ENCODE results near the gene KNDC1.

The KNDC1 gene

DNA sequence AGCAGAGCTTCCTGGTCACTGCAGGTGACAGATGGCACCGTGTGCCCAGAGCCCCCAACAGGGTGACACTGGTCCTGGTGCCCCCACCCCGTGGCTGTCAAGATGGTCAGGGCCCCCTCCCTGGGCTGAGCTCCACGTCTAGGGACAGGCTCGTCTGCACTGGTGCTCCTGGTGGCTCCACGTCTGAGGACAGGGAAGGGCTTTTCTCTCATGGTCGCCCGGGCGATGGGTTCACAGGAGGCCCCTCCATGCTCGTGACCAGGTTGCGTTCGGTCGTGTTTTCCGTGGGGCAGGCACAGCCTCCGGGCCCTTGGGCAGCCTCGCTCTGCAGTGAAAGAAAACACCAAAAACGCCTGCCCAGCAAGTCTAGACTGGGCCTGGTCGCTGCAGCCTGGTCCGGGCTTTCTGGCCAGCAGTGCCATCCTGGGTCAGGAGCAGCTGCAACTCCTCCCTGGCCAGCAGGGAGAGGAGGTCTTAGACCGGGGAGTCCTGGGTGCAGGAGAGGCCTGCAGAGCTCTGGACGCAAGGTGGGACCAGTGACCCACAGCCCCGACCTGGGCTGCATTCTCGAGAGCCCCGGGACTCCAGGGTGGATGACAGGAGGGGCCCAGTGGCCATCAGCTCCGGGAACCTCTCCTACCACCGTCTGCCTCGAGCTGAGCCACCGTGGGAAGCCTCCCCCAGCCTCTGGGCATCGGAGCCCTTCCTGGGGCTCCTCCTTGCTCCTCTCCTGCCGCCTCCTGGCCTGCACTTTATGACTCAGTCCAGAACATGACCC lies 42.1 kb downstream of the KNDC1 start:
- Histone ChIP-seq H3K4me3 (ENCODE audit: low read length) (no peak overlapping the region), H3K9me3 (ENCODE audit: insufficient read depth, low read length) (no peaks in the 10 kb centered on the region), H3K4me1 (ENCODE audit: low read length) (no peaks in the 10 kb centered on the region), H3K27me3 (ENCODE audit: low read depth, low read length) (no peaks in the 10 kb centered on the region), H3K9ac (ENCODE audit: low read length) (no peak overlapping the region), H3K79me2 (ENCODE audit: low read length) (no peaks in the 10 kb centered on the region), H3K36me3 (replicated peaks; ENCODE audit: low read depth, low read length) (no peaks in the 10 kb centered on the region), H2AFZ (ENCODE audit: low read depth, low read length) (no peak overlapping the region), H3K27ac (ENCODE audit: low read length) (no peak overlapping the region), H3K4me2 (ENCODE audit: low read length) (no peak overlapping the region), H4K20me1 (ENCODE audit: insufficient read depth, low read length) (no peaks in the 10 kb centered on the region)
- TF ChIP-seq, protein P1, sequence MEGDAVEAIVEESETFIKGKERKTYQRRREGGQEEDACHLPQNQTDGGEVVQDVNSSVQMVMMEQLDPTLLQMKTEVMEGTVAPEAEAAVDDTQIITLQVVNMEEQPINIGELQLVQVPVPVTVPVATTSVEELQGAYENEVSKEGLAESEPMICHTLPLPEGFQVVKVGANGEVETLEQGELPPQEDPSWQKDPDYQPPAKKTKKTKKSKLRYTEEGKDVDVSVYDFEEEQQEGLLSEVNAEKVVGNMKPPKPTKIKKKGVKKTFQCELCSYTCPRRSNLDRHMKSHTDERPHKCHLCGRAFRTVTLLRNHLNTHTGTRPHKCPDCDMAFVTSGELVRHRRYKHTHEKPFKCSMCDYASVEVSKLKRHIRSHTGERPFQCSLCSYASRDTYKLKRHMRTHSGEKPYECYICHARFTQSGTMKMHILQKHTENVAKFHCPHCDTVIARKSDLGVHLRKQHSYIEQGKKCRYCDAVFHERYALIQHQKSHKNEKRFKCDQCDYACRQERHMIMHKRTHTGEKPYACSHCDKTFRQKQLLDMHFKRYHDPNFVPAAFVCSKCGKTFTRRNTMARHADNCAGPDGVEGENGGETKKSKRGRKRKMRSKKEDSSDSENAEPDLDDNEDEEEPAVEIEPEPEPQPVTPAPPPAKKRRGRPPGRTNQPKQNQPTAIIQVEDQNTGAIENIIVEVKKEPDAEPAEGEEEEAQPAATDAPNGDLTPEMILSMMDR (IDR thresholded peaks at IDR 0.05; ENCODE audit: low read depth, low read length), result no peak
- TF ChIP-seq EZH2phosphoT487 (IDR thresholded peaks at IDR 0.05; ENCODE audit: low read depth), result no peak

DNA sequence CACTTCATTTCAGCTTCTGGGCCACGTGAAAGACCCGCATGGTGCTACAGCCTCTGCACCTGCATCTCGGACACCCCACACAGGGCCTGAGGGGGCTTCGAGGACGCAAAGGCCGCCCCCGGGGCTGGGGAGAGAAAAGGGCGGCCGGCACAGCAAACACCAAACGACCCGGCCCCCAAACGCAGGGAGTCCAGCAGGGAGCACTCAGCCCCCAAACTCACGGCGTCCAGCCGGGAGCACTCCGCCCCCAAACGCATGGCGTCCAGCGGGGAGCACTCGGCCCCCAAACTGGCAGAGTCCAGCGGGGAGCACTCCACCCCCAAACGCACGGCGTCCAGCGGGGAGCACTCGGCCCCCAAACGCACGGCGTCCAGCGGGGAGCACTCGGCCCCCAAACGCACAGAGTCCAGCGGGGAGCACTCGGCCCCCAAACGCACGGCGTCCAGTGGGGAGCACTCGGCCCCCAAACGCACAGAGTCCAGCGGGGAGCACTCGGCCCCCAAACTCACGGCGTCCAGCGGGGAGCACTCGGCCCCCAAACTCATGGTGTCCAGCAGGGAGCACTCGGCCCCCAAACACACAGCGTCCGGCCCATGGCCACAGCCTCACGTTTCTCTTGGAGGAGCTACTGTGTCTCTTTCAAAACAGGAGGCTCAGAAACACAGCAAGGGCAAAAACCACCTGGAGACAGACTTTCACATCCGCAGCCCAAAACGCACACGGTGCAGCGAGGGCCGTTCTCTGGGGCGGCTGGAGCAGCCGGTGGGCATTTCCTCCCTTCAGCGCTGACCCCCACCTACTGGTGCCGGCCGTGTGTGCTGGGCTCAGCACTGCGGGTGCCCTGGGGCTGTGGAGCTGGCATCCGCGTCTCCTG lies 43.0 kb downstream of the KNDC1 start:
- Histone ChIP-seq H3K4me3 (ENCODE audit: low read length) (no peak overlapping the region), H3K9me3 (ENCODE audit: insufficient read depth, low read length) (no peaks in the 10 kb centered on the region), H4K20me1 (ENCODE audit: insufficient read depth, low read length) (no peaks in the 10 kb centered on the region), H3K4me2 (ENCODE audit: low read length) (no peak overlapping the region), H2AFZ (ENCODE audit: low read depth, low read length) (no peak overlapping the region), H3K4me1 (ENCODE audit: low read length) (no peaks in the 10 kb centered on the region), H3K27me3 (ENCODE audit: low read depth, low read length) (no peaks in the 10 kb centered on the region), H3K27ac (ENCODE audit: low read length) (no peak overlapping the region), H3K79me2 (ENCODE audit: low read length) (no peaks in the 10 kb centered on the region), H3K36me3 (replicated peaks; ENCODE audit: low read depth, low read length) (no peaks in the 10 kb centered on the region), H3K9ac (ENCODE audit: low read length) (no peak overlapping the region)
- TF ChIP-seq, protein P1 (IDR thresholded peaks at IDR 0.05; ENCODE audit: low read depth, low read length), result no peak
- TF ChIP-seq EZH2phosphoT487 (IDR thresholded peaks at IDR 0.05; ENCODE audit: low read depth), result no peak

DNA sequence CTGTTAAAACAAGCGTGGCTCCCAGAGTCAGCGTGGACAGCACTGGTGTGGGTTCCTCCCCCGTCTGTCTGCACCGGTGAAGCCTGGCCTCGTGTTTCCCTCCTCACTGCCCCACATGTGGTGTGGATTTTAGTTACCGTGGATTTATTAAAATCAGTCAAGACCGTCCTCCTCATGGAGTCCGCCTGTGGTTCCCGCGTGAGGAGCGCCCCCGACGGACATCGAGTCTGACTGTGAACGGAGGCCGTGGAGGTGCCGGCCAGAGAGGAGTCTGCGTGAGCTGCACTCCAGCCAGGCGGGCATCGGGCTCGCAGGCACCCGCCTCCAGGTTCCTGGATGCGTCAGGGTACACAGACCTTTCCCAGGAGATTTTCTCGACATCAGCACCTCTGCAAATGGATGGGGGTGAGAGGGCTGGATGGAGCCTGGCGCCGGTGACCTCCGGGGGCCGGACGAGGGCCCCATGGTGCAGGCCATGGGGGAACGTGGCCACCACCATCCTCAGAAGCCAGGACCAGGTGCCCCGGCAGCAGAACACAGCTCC lies 43.7 kb downstream of the KNDC1 start:
- Histone ChIP-seq H3K9ac (ENCODE audit: low read length) (no peak overlapping the region), H4K20me1 (ENCODE audit: insufficient read depth, low read length) (no peaks in the 10 kb centered on the region), H3K79me2 (ENCODE audit: low read length) (no peaks in the 10 kb centered on the region), H3K4me3 (ENCODE audit: low read length) (no peak overlapping the region), H3K36me3 (replicated peaks; ENCODE audit: low read depth, low read length) (no peaks in the 10 kb centered on the region), H3K27ac (ENCODE audit: low read length) (no peak overlapping the region), H3K4me2 (ENCODE audit: low read length) (no peak overlapping the region), H3K4me1 (ENCODE audit: low read length) (no peaks in the 10 kb centered on the region), H2AFZ (ENCODE audit: low read depth, low read length) (no peak overlapping the region), H3K9me3 (ENCODE audit: insufficient read depth, low read length) (no peaks in the 10 kb centered on the region), H3K27me3 (ENCODE audit: low read depth, low read length) (no peaks in the 10 kb centered on the region)
- no peak for TF ChIP-seq EZH2phosphoT487 (IDR thresholded peaks at IDR 0.05; ENCODE audit: low read depth)
- TF ChIP-seq, protein P1 (IDR thresholded peaks at IDR 0.05; ENCODE audit: low read depth, low read length), result no peak
